Panc1 (cell line): ENCODE results near the gene SEC22A. TPM values are rescaled to one million over a fixed set of nuclear protein-coding genes. Genes with fewer than 3 reads are reported as not detected.

ENCODE experiments used
- ATAC-seq: fragments of 200-7000 bp; cut with Tn5 transposase; 2 replicates; pipeline ENCODE4 v1.9.1; 2020; ENCODE audit warnings: mild to moderate bottlenecking, moderate library complexity
- BruUV-seq: library from RNA; stranded (reverse); fragments of 400-500 nt; replicated peaks from 2 replicates; lab custom pipeline; 2021; lab: Mats Ljungman, UMichigan
- CTCF ChIA-PET: fragments of 300-600 bp; sonication (Branson Sonifier 250); formaldehyde crosslinking; loops from one replicate; lab custom pipeline; 2022; ENCODE audit warnings: antibody characterized with exemption; lab: Charles Lee
- POLR2A ChIA-PET: fragments of 300-600 bp; sonication (Branson Sonifier 250); formaldehyde crosslinking; loops from one replicate; lab custom pipeline; 2022; ENCODE audit warnings: antibody characterized with exemption; lab: Charles Lee
- DNase-seq: peaks from one replicate; pipeline ENCODE4 v3.0.0-alpha.2; 2010; ENCODE audit warnings: low read depth, low spot score
- H3K27ac ChIP-seq: 2 replicates; pipeline ENCODE4 v1.5.1; 2011; ENCODE audit warnings: mild to moderate bottlenecking, low read length, inconsistent platforms
- H3K27me3 ChIP-seq: fragments of 200-500 bp; sonication (Bioruptor generic); 2 replicates; pipeline ENCODE4 v1.6.0; 2014; ENCODE audit warnings: low read length, inconsistent platforms; ENCODE audit not compliant: control insufficient read depth, insufficient read depth
- H3K36me3 ChIP-seq: fragments of 200-500 bp; sonication (Bioruptor generic); 2 replicates; pipeline ENCODE4 v1.5.1; 2014; ENCODE audit warnings: inconsistent platforms, mild to moderate bottlenecking, low read length, moderate library complexity; ENCODE audit not compliant: control insufficient read depth, insufficient read depth
- H3K4me1 ChIP-seq: 2 replicates; pipeline ENCODE4 v1.5.1; 2011; ENCODE audit warnings: inconsistent platforms, mild to moderate bottlenecking, low read length, moderate library complexity; ENCODE audit not compliant: control insufficient read depth, insufficient read depth
- H3K4me3 ChIP-seq, 2 experiments: 2 replicates each; pipeline ENCODE4 v1.5.1; 2011 to 2012; ENCODE audit warnings: low read depth in 2 of 2, low read length in 2 of 2, mild to moderate bottlenecking in 2 of 2, inconsistent platforms in 1 of 2, moderate library complexity in 1 of 2
- H3K9me3 ChIP-seq: fragments of 200-500 bp; sonication (Bioruptor generic); 2 replicates; pipeline ENCODE4 v1.5.1; 2014; ENCODE audit warnings: low read depth, mild to moderate bottlenecking, inconsistent platforms, low read length, moderate library complexity; ENCODE audit not compliant: control insufficient read depth, insufficient read depth
- POLR2AphosphoS5 ChIP-seq: IDR thresholded peaks from 2 replicates; pipeline ENCODE4 v1.6.1; 2012; ENCODE audit warnings: mild to moderate bottlenecking, low read depth, low read length, moderate library complexity
- SIN3A ChIP-seq: IDR thresholded peaks from 2 replicates; pipeline ENCODE4 v1.6.1; 2012; ENCODE audit warnings: low read depth, mild to moderate bottlenecking, low read length, moderate library complexity, borderline replicate concordance; ENCODE audit not compliant: insufficient read depth
- TCF7L2 ChIP-seq: IDR thresholded peaks from 2 replicates; pipeline ENCODE4 v1.6.1; 2011; ENCODE audit warnings: mild to moderate bottlenecking, low read depth, low read length, inconsistent platforms
- in situ Hi-C: cut with HindIII; loops from 2 replicates; pipeline ENCODE4 v1.10.0; 2016; ENCODE audit warnings: low sequenced_read_pairs, low pct_unique_long_range_greater_than_20kb
- intact Hi-C: fragments of 100-400 bp; cut with micrococcal nuclease; formaldehyde crosslinking; loops from one replicate; pipeline ENCODE4 v1.10.0; 2022; ENCODE audit not compliant: unreplicated experiment
- total RNA-seq: library from RNA; stranded (reverse); gene quantifications from one replicate; pipeline ENCODE4 v1.2.1, GENCODE V29; 2021; ENCODE audit not compliant: unreplicated experiment
- TF ChIP-seq, protein P1 (sequence below): fragments of 450-650 bp; IDR thresholded peaks from 2 replicates; pipeline ENCODE4 v1.5.1; 2017; ENCODE audit warnings: mild to moderate bottlenecking
- TF ChIP-seq, protein P2 (sequence below), 2 experiments: IDR thresholded peaks; 2 replicates each; pipeline ENCODE4 v1.6.1; 2011 to 2012; ENCODE audit warnings: low read depth in 2 of 2, control low read depth in 1 of 2, low read length in 1 of 2, mild to moderate bottlenecking in 1 of 2, moderate library complexity in 1 of 2; ENCODE audit not compliant: insufficient read depth in 1 of 2

SEC22A gene
- total RNA-seq, 1 experiment from 2014 or later: 22.7 TPM

DNA sequence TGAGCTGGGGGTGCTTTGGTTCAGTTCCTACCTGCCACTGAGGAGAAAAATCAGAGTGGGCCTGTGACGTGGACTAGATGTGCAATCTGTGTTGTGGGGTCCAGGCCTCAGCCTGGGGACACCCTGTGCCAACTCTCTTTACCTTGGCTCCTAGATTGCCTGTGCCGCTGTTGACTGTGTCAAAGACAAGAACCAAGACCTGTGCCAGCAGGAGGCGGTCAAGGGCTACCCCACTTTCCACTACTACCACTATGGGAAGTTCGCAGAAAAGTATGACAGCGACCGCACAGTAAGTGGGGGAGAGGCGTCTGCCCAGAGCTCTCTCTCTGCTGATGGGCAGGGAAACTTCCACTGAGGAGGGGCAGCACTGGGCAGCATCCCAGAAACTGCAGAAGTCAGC is 40.6 kb upstream of the SEC22A start:
- no peaks in the 10 kb centered on the region for H3K4me1 ChIP-seq
- TF ChIP-seq, protein P1, sequence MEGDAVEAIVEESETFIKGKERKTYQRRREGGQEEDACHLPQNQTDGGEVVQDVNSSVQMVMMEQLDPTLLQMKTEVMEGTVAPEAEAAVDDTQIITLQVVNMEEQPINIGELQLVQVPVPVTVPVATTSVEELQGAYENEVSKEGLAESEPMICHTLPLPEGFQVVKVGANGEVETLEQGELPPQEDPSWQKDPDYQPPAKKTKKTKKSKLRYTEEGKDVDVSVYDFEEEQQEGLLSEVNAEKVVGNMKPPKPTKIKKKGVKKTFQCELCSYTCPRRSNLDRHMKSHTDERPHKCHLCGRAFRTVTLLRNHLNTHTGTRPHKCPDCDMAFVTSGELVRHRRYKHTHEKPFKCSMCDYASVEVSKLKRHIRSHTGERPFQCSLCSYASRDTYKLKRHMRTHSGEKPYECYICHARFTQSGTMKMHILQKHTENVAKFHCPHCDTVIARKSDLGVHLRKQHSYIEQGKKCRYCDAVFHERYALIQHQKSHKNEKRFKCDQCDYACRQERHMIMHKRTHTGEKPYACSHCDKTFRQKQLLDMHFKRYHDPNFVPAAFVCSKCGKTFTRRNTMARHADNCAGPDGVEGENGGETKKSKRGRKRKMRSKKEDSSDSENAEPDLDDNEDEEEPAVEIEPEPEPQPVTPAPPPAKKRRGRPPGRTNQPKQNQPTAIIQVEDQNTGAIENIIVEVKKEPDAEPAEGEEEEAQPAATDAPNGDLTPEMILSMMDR: no peak; the same call in 1 of the 2 replicates
- TF ChIP-seq SIN3A (no peak), TCF7L2 (no peak), POLR2AphosphoS5 (no peak)
- TF ChIP-seq, protein P2, sequence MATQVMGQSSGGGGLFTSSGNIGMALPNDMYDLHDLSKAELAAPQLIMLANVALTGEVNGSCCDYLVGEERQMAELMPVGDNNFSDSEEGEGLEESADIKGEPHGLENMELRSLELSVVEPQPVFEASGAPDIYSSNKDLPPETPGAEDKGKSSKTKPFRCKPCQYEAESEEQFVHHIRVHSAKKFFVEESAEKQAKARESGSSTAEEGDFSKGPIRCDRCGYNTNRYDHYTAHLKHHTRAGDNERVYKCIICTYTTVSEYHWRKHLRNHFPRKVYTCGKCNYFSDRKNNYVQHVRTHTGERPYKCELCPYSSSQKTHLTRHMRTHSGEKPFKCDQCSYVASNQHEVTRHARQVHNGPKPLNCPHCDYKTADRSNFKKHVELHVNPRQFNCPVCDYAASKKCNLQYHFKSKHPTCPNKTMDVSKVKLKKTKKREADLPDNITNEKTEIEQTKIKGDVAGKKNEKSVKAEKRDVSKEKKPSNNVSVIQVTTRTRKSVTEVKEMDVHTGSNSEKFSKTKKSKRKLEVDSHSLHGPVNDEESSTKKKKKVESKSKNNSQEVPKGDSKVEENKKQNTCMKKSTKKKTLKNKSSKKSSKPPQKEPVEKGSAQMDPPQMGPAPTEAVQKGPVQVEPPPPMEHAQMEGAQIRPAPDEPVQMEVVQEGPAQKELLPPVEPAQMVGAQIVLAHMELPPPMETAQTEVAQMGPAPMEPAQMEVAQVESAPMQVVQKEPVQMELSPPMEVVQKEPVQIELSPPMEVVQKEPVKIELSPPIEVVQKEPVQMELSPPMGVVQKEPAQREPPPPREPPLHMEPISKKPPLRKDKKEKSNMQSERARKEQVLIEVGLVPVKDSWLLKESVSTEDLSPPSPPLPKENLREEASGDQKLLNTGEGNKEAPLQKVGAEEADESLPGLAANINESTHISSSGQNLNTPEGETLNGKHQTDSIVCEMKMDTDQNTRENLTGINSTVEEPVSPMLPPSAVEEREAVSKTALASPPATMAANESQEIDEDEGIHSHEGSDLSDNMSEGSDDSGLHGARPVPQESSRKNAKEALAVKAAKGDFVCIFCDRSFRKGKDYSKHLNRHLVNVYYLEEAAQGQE (IDR thresholded peaks at IDR 0.05; ENCODE audit: insufficient read depth in 1 of 2, low read depth in 2 of 2, low read length in 1 of 2): no peak
- POLR2A ChIA-PET: no interaction called here
- no peak overlapping the region for H3K27ac ChIP-seq
- no peak overlapping the region for H3K4me3 ChIP-seq
- ATAC-seq (no peak), DNase-seq (no peak)
- no peaks in the 10 kb centered on the region for H3K27me3 ChIP-seq
- BruUV-seq: no TSS peak
- CTCF ChIA-PET: no interaction called here
- intact Hi-C loops (no loop called here), in situ Hi-C loops (no loop called here)
- H3K9me3 ChIP-seq: no peaks in the 10 kb centered on the region
- no peaks in the 10 kb centered on the region for H3K36me3 ChIP-seq

DNA sequence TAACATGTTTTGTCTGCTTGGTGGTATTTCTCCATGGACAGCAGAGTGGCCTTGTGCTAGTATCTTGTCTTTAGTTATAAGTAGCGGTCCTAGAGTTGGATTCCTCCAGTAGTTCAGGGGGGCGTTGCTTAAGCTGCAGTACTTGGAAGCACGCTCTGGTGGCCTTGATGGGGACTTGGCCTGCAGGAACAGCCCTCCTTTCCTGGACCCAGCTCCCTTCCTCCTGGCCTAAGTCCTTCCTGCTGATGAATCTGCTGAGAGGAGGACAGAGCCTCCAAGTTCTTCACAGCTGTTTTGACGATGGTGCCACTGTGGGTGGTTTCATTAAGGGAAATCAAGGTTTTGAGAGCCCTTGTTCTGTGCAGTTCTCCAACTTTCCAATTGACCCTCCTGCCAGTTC is 38.6 kb upstream of the SEC22A start:
- BruUV-seq: no TSS peak
- ChIA-PET CTCF (no interaction called here), POLR2A (no interaction called here)
- no peaks in the 10 kb centered on the region for H3K36me3 ChIP-seq
- no peak overlapping the region for H3K4me3 ChIP-seq
- no peak overlapping the region for H3K27ac ChIP-seq
- TF ChIP-seq, protein P2 (IDR thresholded peaks at IDR 0.05; ENCODE audit: insufficient read depth in 1 of 2, low read depth in 2 of 2, low read length in 1 of 2): no peak
- TF ChIP-seq TCF7L2 (no peak), SIN3A (no peak)
- in situ Hi-C loops (no loop called here), intact Hi-C loops (no loop called here)
- DNase-seq (no peak), ATAC-seq (no peak)
- H3K4me1 ChIP-seq: no peaks in the 10 kb centered on the region
- no peaks in the 10 kb centered on the region for H3K27me3 ChIP-seq
- H3K9me3 ChIP-seq: no peaks in the 10 kb centered on the region
